HG03354 (cell line): ENCODE measurements around the gene LAMA1.
"Not testable (repeated sequence)": the region's sequence is repeated elsewhere in the genome, so short reads cannot be mapped to it uniquely, and the experiment has no call there.

Experiments used
- ATAC-seq: cut with Tn5 transposase; IDR thresholded peaks from one replicate; pipeline ENCODE4 v1.9.1; 2021; ENCODE audit warnings: mild to moderate bottlenecking; ENCODE audit not compliant: unreplicated experiment, poor library complexity, severe bottlenecking

The LAMA1 gene

GRCh38 chr18:6956495-6956894 lies 161.1 kb downstream of the LAMA1 start:
- ATAC-seq = no peak

- ATAC-seq = no peak
Measured at GRCh38 chr18:6955304-6955703, 162.3 kb downstream of the LAMA1 start.

GRCh38 chr18:6954501-6954900 lies 163.1 kb downstream of the LAMA1 start:
- ATAC-seq = no peak

GRCh38 chr18:6951336-6952090 lies 166.1 kb downstream of the LAMA1 start:
- no peak for ATAC-seq

GRCh38 chr18:6950641-6951040 lies 167.0 kb downstream of the LAMA1 start:
- ATAC-seq = no peak

GRCh38 chr18:6949800-6950586 lies 167.6 kb downstream of the LAMA1 start:
- ATAC-seq = no peak

- ATAC-seq = no peak
Measured at GRCh38 chr18:6948281-6949055, 169.1 kb downstream of the LAMA1 start.

GRCh38 chr18:6947338-6948030 lies 170.1 kb downstream of the LAMA1 start:
- ATAC-seq = no peak

GRCh38 chr18:6943143-6943542 lies 174.5 kb downstream of the LAMA1 start:
- no peak for ATAC-seq

- ATAC-seq = no peak
Measured at GRCh38 chr18:6942742-6943141, 174.9 kb downstream of the LAMA1 start.

- ATAC-seq = no peak
Measured at GRCh38 chr18:6941996-6942395, 175.6 kb downstream of the LAMA1 start.

- ATAC-seq = no peak
Measured at GRCh38 chr18:6940451-6940850, 177.1 kb downstream of the LAMA1 start.

- no peak for ATAC-seq
Measured at GRCh38 chr18:6939972-6940371, 177.6 kb downstream of the LAMA1 start.

- ATAC-seq = not testable (repeated sequence)
Measured at GRCh38 chr18:6938403-6938802, 179.2 kb downstream of the LAMA1 start.

GRCh38 chr18:6938003-6938402 lies 179.6 kb downstream of the LAMA1 start:
- ATAC-seq = no peak

- no peak for ATAC-seq
Measured at GRCh38 chr18:6934859-6935258, 182.7 kb downstream of the LAMA1 start.

- no peak for ATAC-seq
Measured at GRCh38 chr18:6929370-6930102, 188.1 kb downstream of the LAMA1 start.

GRCh38 chr18:6928359-6928758 lies 189.2 kb downstream of the LAMA1 start:
- ATAC-seq = no peak

- ATAC-seq = no peak
Measured at GRCh38 chr18:6927153-6927552, 190.4 kb downstream of the LAMA1 start.
